Liver (tissue), 3 donors: ENCODE results near the gene HOXC11.

Experiments used
- GABPA ChIP-seq, 2 donors: IDR thresholded peaks in 1 of 2; conservative IDR thresholded peaks in 1 of 2; 2 replicates each; pipeline ENCODE4 v1.6.1; 2016; ENCODE audit warnings: antibody characterized with exemption in 2 of 2, mild to moderate bottlenecking in 1 of 2, moderate library complexity in 1 of 2
- JUND ChIP-seq, 2 donors: IDR thresholded peaks; 2 replicates each; pipeline ENCODE4 v1.6.1; 2016; ENCODE audit warnings: antibody characterized with exemption in 2 of 2
- TF ChIP-seq, protein P1 (sequence below): fragments of 150-350 bp; IDR thresholded peaks from 2 replicates; pipeline ENCODE4 v1.5.1; 2017; ENCODE audit warnings: improper control_type of control experiment, low read depth, low read length; ENCODE audit not compliant: missing input control
- donor health status: healthy.
- donor health status: healthy.

DNA sequence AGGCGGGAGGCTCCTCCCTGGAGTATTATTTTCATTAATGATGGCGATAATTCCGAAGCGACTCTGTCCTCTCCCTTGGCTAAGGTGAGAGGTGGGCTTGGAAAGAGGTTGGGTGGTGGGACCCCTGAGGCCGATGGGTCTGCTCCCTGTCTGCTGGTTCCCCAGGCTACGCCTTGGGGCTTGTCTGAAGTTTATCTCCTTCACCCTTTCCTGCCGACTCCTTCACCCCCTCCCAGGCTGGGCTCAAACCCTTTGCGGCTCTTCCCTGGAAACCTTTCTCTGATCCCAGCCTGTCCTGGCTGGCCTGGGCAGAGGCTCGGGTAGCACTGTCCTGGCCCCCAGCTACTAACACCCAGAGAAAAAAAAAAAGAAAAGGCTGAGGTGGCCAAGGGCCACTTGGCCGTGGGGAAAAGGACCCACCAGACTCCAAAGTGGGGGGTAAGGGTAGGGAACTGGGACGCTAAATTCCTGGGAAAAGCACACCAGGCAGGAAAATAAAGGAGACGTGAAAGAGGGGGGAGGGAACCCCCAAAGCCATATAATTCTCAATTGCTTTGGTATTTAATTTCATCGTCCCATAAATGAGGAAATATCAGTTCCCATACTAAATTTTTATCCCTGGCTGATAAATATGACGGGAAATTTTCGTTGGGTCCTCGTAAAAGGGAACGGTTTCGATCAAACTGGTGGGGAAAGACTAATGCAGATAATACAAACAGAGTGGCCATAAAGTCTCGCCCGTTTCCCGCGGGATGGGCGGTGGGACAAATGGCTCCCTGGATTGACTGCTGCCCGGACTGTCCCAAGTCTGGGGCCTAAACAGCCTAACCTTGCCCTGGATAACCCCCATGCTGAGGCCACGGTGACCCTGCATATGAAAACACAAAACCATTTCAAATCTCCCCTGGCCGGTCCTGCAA is 10.0 kb downstream of the HOXC11 start:
- TF ChIP-seq GABPA (IDR thresholded peaks at IDR 0.05 in 1 of 2, conservative IDR thresholded peaks at IDR 0.05 in 1 of 2) (no peak), JUND (IDR thresholded peaks at IDR 0.05) (no peak)
- TF ChIP-seq, protein P1, sequence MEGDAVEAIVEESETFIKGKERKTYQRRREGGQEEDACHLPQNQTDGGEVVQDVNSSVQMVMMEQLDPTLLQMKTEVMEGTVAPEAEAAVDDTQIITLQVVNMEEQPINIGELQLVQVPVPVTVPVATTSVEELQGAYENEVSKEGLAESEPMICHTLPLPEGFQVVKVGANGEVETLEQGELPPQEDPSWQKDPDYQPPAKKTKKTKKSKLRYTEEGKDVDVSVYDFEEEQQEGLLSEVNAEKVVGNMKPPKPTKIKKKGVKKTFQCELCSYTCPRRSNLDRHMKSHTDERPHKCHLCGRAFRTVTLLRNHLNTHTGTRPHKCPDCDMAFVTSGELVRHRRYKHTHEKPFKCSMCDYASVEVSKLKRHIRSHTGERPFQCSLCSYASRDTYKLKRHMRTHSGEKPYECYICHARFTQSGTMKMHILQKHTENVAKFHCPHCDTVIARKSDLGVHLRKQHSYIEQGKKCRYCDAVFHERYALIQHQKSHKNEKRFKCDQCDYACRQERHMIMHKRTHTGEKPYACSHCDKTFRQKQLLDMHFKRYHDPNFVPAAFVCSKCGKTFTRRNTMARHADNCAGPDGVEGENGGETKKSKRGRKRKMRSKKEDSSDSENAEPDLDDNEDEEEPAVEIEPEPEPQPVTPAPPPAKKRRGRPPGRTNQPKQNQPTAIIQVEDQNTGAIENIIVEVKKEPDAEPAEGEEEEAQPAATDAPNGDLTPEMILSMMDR, result no peak
